Activated CD4-positive, alpha-beta T cell treated with anti-CD3 and anti-CD28 coated beads, Interleukin-2, amount 10 ng/mL, durations not matched to agents 7 days and 5 days (primary cell): ENCODE measurements around the gene FAM20A. TPM values are rescaled to one million over a fixed set of nuclear protein-coding genes. Genes with fewer than 3 reads are reported as not detected.
A peak's percentile ranks its signal among the peaks of the same experiment; 100 is the strongest.
"Not testable (repeated sequence)": the region's sequence is repeated elsewhere in the genome, so short reads cannot be mapped to it uniquely, and the experiment has no call there.

Experiments
- CTCF ChIA-PET: fragments of 350-600 bp; sonication (Branson Sonifier 250); formaldehyde crosslinking; loops from one replicate; lab custom pipeline; 2021; ENCODE audit warnings: antibody characterized with exemption; lab: Charles Lee
- POLR2A ChIA-PET: fragments of 350-600 bp; sonication (Branson Sonifier 250); formaldehyde crosslinking; loops from one replicate; lab custom pipeline; 2021; ENCODE audit warnings: antibody characterized with exemption; lab: Charles Lee
- DNase-seq: peaks from one replicate; pipeline ENCODE4 v3.0.0-alpha.2; 2020
- H3K27ac Mint-ChIP-seq: one replicate; pipeline ENCODE4 v1.8.0; 2021; ENCODE audit warnings: mild to moderate bottlenecking, moderate library complexity, mixed read lengths
- H3K27me3 Mint-ChIP-seq: one replicate; pipeline ENCODE4 v1.8.0; 2021; ENCODE audit warnings: mixed read lengths
- H3K36me3 Mint-ChIP-seq: one replicate; pipeline ENCODE4 v1.8.0; 2021; ENCODE audit warnings: low read depth, mixed read lengths
- H3K4me1 Mint-ChIP-seq: one replicate; pipeline ENCODE4 v1.8.0; 2021; ENCODE audit warnings: mixed read lengths
- H3K4me3 Mint-ChIP-seq: one replicate; pipeline ENCODE4 v1.8.0; 2021; ENCODE audit warnings: mild to moderate bottlenecking, moderate library complexity, mixed read lengths
- H3K9me3 Mint-ChIP-seq: one replicate; pipeline ENCODE4 v1.8.0; 2021; ENCODE audit warnings: mixed read lengths
- total RNA-seq, 2 experiments: library from RNA; stranded (reverse); gene quantifications; one replicate each; pipeline ENCODE4 v1.2.3, GENCODE V29; 2021

FAM20A gene
- total RNA-seq, 2 experiments from 2014 or later = not detected

- ChIA-PET CTCF (interaction anchor here (0.7 kb wide), 1 partner anchor 268 kb away, joined by 5 read pairs; no protein-coding TSS in a partner anchor), POLR2A (no interaction called here)
- no peak for DNase-seq
- Mint-ChIP-seq H3K27me3 (no peaks in the 10 kb centered on the region), H3K9me3 (no peaks in the 10 kb centered on the region), H3K36me3 (peaks cover 29% of the 10 kb centered on the region), H3K4me1 (peaks cover 1% of the 10 kb centered on the region), H3K4me3 (no peak overlapping the region), H3K27ac (peak overlapping the region; percentile 43)
Observed at GRCh38 chr17:68535922-68536321, 65.2 kb downstream of the FAM20A start.

GRCh38 chr17:68534695-68535088 lies 66.5 kb downstream of the FAM20A start:
- POLR2A ChIA-PET = interaction anchor here (0.6 kb wide), 1 partner anchor 653 kb away, joined by 6 read pairs; no protein-coding TSS in a partner anchor
- no peak for DNase-seq
- Mint-ChIP-seq H3K4me3 (no peak overlapping the region), H3K27ac (no peak overlapping the region), H3K9me3 (no peaks in the 10 kb centered on the region), H3K4me1 (peaks cover 3% of the 10 kb centered on the region), H3K27me3 (no peaks in the 10 kb centered on the region), H3K36me3 (peaks cover 42% of the 10 kb centered on the region)
- CTCF ChIA-PET = no interaction called here

GRCh38 chr17:68533887-68534694 lies 67.1 kb downstream of the FAM20A start:
- no peaks in the 10 kb centered on the region for H3K27me3 Mint-ChIP-seq
- ChIA-PET POLR2A (interaction anchor here (0.6 kb wide), 1 partner anchor 652 kb away, joined by 6 read pairs; no protein-coding TSS in a partner anchor), CTCF (no interaction called here)
- H3K4me3 Mint-ChIP-seq = no peak overlapping the region
- DNase-seq = no peak
- H3K27ac Mint-ChIP-seq = no peak overlapping the region
- H3K4me1 Mint-ChIP-seq = peaks cover 3% of the 10 kb centered on the region
- no peaks in the 10 kb centered on the region for H3K9me3 Mint-ChIP-seq
- H3K36me3 Mint-ChIP-seq = peaks cover 47% of the 10 kb centered on the region

- Mint-ChIP-seq H3K9me3 (no peaks in the 10 kb centered on the region), H3K36me3 (peaks cover 56% of the 10 kb centered on the region), H3K4me3 (no peak overlapping the region), H3K4me1 (peaks cover 3% of the 10 kb centered on the region), H3K27ac (no peak overlapping the region), H3K27me3 (no peaks in the 10 kb centered on the region)
- DNase-seq = no peak
- POLR2A ChIA-PET = no interaction called here
- CTCF ChIA-PET = no interaction called here
Observed at GRCh38 chr17:68532826-68533225, 68.3 kb downstream of the FAM20A start.

GRCh38 chr17:68531252-68531651 lies 69.9 kb downstream of the FAM20A start:
- H3K27ac Mint-ChIP-seq = no peak overlapping the region
- H3K9me3 Mint-ChIP-seq = no peaks in the 10 kb centered on the region
- ChIA-PET CTCF (no interaction called here), POLR2A (no interaction called here)
- peaks cover 3% of the 10 kb centered on the region for H3K4me1 Mint-ChIP-seq
- H3K4me3 Mint-ChIP-seq = no peak overlapping the region
- no peaks in the 10 kb centered on the region for H3K27me3 Mint-ChIP-seq
- H3K36me3 Mint-ChIP-seq = peaks cover 70% of the 10 kb centered on the region
- DNase-seq = no peak

GRCh38 chr17:68527314-68527713 lies 73.9 kb downstream of the FAM20A start:
- no peaks in the 10 kb centered on the region for H3K27me3 Mint-ChIP-seq
- no peaks in the 10 kb centered on the region for H3K9me3 Mint-ChIP-seq
- H3K4me1 Mint-ChIP-seq = peaks cover 3% of the 10 kb centered on the region
- CTCF ChIA-PET = no interaction called here
- peaks cover 77% of the 10 kb centered on the region for H3K36me3 Mint-ChIP-seq
- no peak for DNase-seq
- H3K27ac Mint-ChIP-seq = no peak overlapping the region
- H3K4me3 Mint-ChIP-seq = no peak overlapping the region
- POLR2A ChIA-PET = no interaction called here

GRCh38 chr17:68526548-68526947 lies 74.6 kb downstream of the FAM20A start:
- no peak for DNase-seq
- no peak overlapping the region for H3K27ac Mint-ChIP-seq
- no peak overlapping the region for H3K4me3 Mint-ChIP-seq
- no peaks in the 10 kb centered on the region for H3K27me3 Mint-ChIP-seq
- POLR2A ChIA-PET = no interaction called here
- H3K4me1 Mint-ChIP-seq = peaks cover 4% of the 10 kb centered on the region
- no peaks in the 10 kb centered on the region for H3K9me3 Mint-ChIP-seq
- H3K36me3 Mint-ChIP-seq = peaks cover 81% of the 10 kb centered on the region
- CTCF ChIA-PET = no interaction called here

GRCh38 chr17:68522266-68522665 lies 78.9 kb downstream of the FAM20A start:
- peaks cover 69% of the 10 kb centered on the region for H3K36me3 Mint-ChIP-seq
- DNase-seq = no peak
- H3K4me3 Mint-ChIP-seq = no peak overlapping the region
- ChIA-PET CTCF (no interaction called here), POLR2A (no interaction called here)
- peaks cover 2% of the 10 kb centered on the region for H3K9me3 Mint-ChIP-seq
- no peaks in the 10 kb centered on the region for H3K27me3 Mint-ChIP-seq
- H3K4me1 Mint-ChIP-seq = peaks cover 8% of the 10 kb centered on the region
- H3K27ac Mint-ChIP-seq = no peak overlapping the region

- ChIA-PET CTCF (no interaction called here), POLR2A (no interaction called here)
- Mint-ChIP-seq H3K9me3 (peaks cover 2% of the 10 kb centered on the region), H3K36me3 (peaks cover 70% of the 10 kb centered on the region), H3K4me3 (no peak overlapping the region), H3K27ac (no peak overlapping the region), H3K4me1 (peaks cover 18% of the 10 kb centered on the region), H3K27me3 (no peaks in the 10 kb centered on the region)
- no peak for DNase-seq
Observed at GRCh38 chr17:68519911-68520310, 81.3 kb downstream of the FAM20A start.

- Mint-ChIP-seq H3K4me1 (peaks cover 27% of the 10 kb centered on the region), H3K36me3 (peaks cover 67% of the 10 kb centered on the region)
- H3K9me3 Mint-ChIP-seq, DNase-seq, POLR2A ChIA-PET, H3K4me3 Mint-ChIP-seq, CTCF ChIA-PET, H3K27me3 Mint-ChIP-seq, H3K27ac Mint-ChIP-seq: not testable (repeated sequence)
Observed at GRCh38 chr17:68519051-68519450, 82.1 kb downstream of the FAM20A start.

- ChIA-PET POLR2A (no interaction called here), CTCF (no interaction called here)
- Mint-ChIP-seq H3K4me1 (peaks cover 35% of the 10 kb centered on the region), H3K27me3 (no peaks in the 10 kb centered on the region), H3K4me3 (no peak overlapping the region), H3K36me3 (peaks cover 59% of the 10 kb centered on the region), H3K27ac (no peak overlapping the region), H3K9me3 (peaks cover 2% of the 10 kb centered on the region)
- no peak for DNase-seq
Observed at GRCh38 chr17:68518063-68518815, 82.9 kb downstream of the FAM20A start.

- H3K4me3 Mint-ChIP-seq = not testable (repeated sequence)
- H3K4me1 Mint-ChIP-seq = peaks cover 35% of the 10 kb centered on the region
Observed at GRCh38 chr17:68517605-68518004, 83.6 kb downstream of the FAM20A start.

GRCh38 chr17:68516732-68517131 lies 84.4 kb downstream of the FAM20A start:
- no peak for DNase-seq
- Mint-ChIP-seq H3K27ac (no peak overlapping the region), H3K36me3 (peaks cover 51% of the 10 kb centered on the region), H3K9me3 (peaks cover 2% of the 10 kb centered on the region), H3K4me3 (no peak overlapping the region), H3K27me3 (no peaks in the 10 kb centered on the region), H3K4me1 (peaks cover 36% of the 10 kb centered on the region)
- POLR2A ChIA-PET = no interaction called here
- CTCF ChIA-PET = interaction anchor here (0.5 kb wide), 1 partner anchor 692 kb away, joined by 3 read pairs; no protein-coding TSS in a partner anchor

More at GRCh38 chr17:68517605-68518004, 83.6 kb downstream of the FAM20A start:
- CTCF ChIA-PET, H3K9me3 Mint-ChIP-seq, DNase-seq, POLR2A ChIA-PET, H3K27ac Mint-ChIP-seq, H3K27me3 Mint-ChIP-seq: not testable (repeated sequence)
- H3K36me3 Mint-ChIP-seq = peaks cover 58% of the 10 kb centered on the region
